NT2/D1 (cell line): Measurements from ENCODE around the gene RHEB.

ENCODE experiments used
- YY1 ChIP-seq: IDR thresholded peaks from 2 replicates; pipeline ENCODE4 v1.6.1; 2011; ENCODE audit not compliant: insufficient read length, insufficient read depth
- ZNF274 ChIP-seq: IDR thresholded peaks from 2 replicates; pipeline ENCODE4 v1.6.1; 2011; ENCODE audit warnings: mild to moderate bottlenecking, low read depth, low read length

DNA sequence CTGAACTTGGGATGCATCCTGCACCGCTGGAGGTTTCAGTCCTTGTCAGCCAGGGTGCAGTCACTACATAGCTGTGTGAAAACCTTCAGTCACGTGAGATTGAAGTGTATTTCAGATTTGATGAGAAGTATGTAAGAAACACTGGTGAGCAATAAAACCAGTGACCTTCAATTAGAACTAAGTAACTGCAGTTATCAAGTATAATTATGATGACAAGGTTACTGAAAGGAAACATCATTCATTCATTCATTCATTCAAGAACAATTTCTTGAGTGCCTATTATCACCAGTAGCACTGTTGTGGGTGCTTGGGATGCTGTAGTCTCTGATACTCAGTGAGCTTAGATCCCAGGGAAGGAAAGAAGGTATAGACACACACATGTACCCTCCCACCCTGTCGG is 33.6 kb downstream of the RHEB start:
- TF ChIP-seq ZNF274, result no peak
- TF ChIP-seq YY1, result no peak
